Mesendoderm (in vitro differentiated cells): ENCODE data around the gene KLHL25.

ENCODE experiments used
- DNase-seq: peaks from one replicate; pipeline ENCODE4 v3.0.0; 2013
- H2AK5ac ChIP-seq: 2 replicates; pipeline ENCODE4 v1.6.1; 2013; ENCODE audit warnings: low read length, inconsistent platforms
- H2BK120ac ChIP-seq: 2 replicates; pipeline ENCODE4 v1.6.1; 2013; ENCODE audit warnings: low read depth, mild to moderate bottlenecking, low read length, moderate library complexity, mixed read lengths
- H2BK15ac ChIP-seq: replicated peaks from 2 replicates; pipeline ENCODE4 v1.6.1; 2013; ENCODE audit warnings: low read depth, mild to moderate bottlenecking, moderate library complexity
- H2BK5ac ChIP-seq: 2 replicates; pipeline ENCODE4 v1.6.1; 2013; ENCODE audit warnings: low read length, inconsistent platforms
- H3K18ac ChIP-seq: 2 replicates; pipeline ENCODE4 v1.6.1; 2013; ENCODE audit warnings: mild to moderate bottlenecking, low read length, mixed read lengths
- H3K23ac ChIP-seq: one replicate; pipeline ENCODE4 v1.6.1; 2013; ENCODE audit warnings: low read length
- H3K27ac ChIP-seq: 2 replicates; pipeline ENCODE4 v1.5.1; 2013; ENCODE audit warnings: low read depth, mild to moderate bottlenecking, inconsistent platforms, low read length, moderate library complexity
- H3K27me3 ChIP-seq: 2 replicates; pipeline ENCODE4 v1.6.1; 2013; ENCODE audit warnings: low read length, control low read depth, mild to moderate bottlenecking, inconsistent platforms; ENCODE audit not compliant: insufficient read depth, poor library complexity
- H3K36me3 ChIP-seq: 2 replicates; pipeline ENCODE4 v1.6.1; 2013; ENCODE audit warnings: low read length, inconsistent platforms; ENCODE audit not compliant: control insufficient read depth, insufficient read depth
- H3K4ac ChIP-seq: one replicate; pipeline ENCODE4 v1.6.1; 2013; ENCODE audit warnings: low read depth, mild to moderate bottlenecking, low read length, moderate library complexity
- H3K4me1 ChIP-seq: 2 replicates; pipeline ENCODE4 v1.6.1; 2013; ENCODE audit warnings: low read depth, low read length, inconsistent platforms; ENCODE audit not compliant: control insufficient read depth
- H3K4me2 ChIP-seq: 2 replicates; pipeline ENCODE4 v1.6.1; 2013; ENCODE audit warnings: low read length
- H3K4me3 ChIP-seq: 2 replicates; pipeline ENCODE4 v1.5.1; 2013; ENCODE audit warnings: mild to moderate bottlenecking, low read length
- H3K56ac ChIP-seq: one replicate; pipeline ENCODE4 v1.6.1; 2013; ENCODE audit warnings: low read length
- H3K79me1 ChIP-seq: 2 replicates; pipeline ENCODE4 v1.6.1; 2013; ENCODE audit warnings: low read length, inconsistent platforms
- H3K79me2 ChIP-seq: 2 replicates; pipeline ENCODE4 v1.6.1; 2013; ENCODE audit warnings: mild to moderate bottlenecking, low read length; ENCODE audit not compliant: control insufficient read depth, insufficient read depth
- H3K9ac ChIP-seq: 2 replicates; pipeline ENCODE4 v1.6.1; 2013; ENCODE audit warnings: low read length, inconsistent platforms
- H4K5ac ChIP-seq: one replicate; pipeline ENCODE4 v1.6.1; 2013; ENCODE audit warnings: low read length
- H4K8ac ChIP-seq: one replicate; pipeline ENCODE4 v1.6.1; 2013; ENCODE audit warnings: low read depth, mild to moderate bottlenecking, control low read depth, low read length, moderate library complexity
- WGBS: extraction: QIAGEN DNeasy Blood & Tissue Kit; methylation state at CpG from one replicate; pipeline ENCODE4 v1.1.7; 2013; ENCODE audit warnings: low lambda C conversion rate, missing lambda C conversion rate; ENCODE audit not compliant: insufficient coverage; ENCODE audit errors: extremely low coverage; 5-methylcytosine and 5-hydroxymethylcytosine counted together

Gene KLHL25

GRCh38 chr15:85762039-85762755, 32.5 kb downstream of the KLHL25 start:
- Histone ChIP-seq H3K4me1 (no peaks in the 10 kb centered on the region), H3K4me2 (no peak overlapping the region), H2BK120ac (no peak overlapping the region), H3K79me1 (peaks cover 8% of the 10 kb centered on the region), H2BK15ac (no peak overlapping the region), H3K4me3 (no peak overlapping the region), H3K9ac (no peak overlapping the region), H3K36me3 (no peaks in the 10 kb centered on the region), H4K5ac (no peak overlapping the region), H3K4ac (no peak overlapping the region), H3K23ac (no peak overlapping the region), H4K8ac (no peak overlapping the region), H3K27ac (no peak overlapping the region), H2BK5ac (no peak overlapping the region), H3K56ac (no peak overlapping the region), H3K27me3 (no peaks in the 10 kb centered on the region), H3K79me2 (peaks cover 3% of the 10 kb centered on the region), H2AK5ac (no peak overlapping the region), H3K18ac (no peak overlapping the region)
- DNase-seq = no peak
- WGBS = no CpG with 5 or more reads among the region's 15 CpGs

GRCh38 chr15:85761635-85762034, 33.1 kb downstream of the KLHL25 start:
- no peaks in the 10 kb centered on the region for H3K36me3 ChIP-seq
- H3K79me1 ChIP-seq = peaks cover 7% of the 10 kb centered on the region
- DNase-seq = no peak
- no peak overlapping the region for H3K18ac ChIP-seq
- H3K27me3 ChIP-seq = no peaks in the 10 kb centered on the region
- H2AK5ac ChIP-seq = no peak overlapping the region
- no peak overlapping the region for H3K9ac ChIP-seq
- H3K23ac ChIP-seq = no peak overlapping the region
- no peak overlapping the region for H2BK120ac ChIP-seq
- no peaks in the 10 kb centered on the region for H3K4me1 ChIP-seq
- H4K8ac ChIP-seq = no peak overlapping the region
- H3K27ac ChIP-seq = no peak overlapping the region
- no peak overlapping the region for H3K56ac ChIP-seq
- peaks cover 3% of the 10 kb centered on the region for H3K79me2 ChIP-seq
- no peak overlapping the region for H4K5ac ChIP-seq
- H2BK15ac ChIP-seq = no peak overlapping the region
- no peak overlapping the region for H3K4me3 ChIP-seq
- H3K4me2 ChIP-seq = no peak overlapping the region
- WGBS = no CpG with 5 or more reads among the region's 9 CpGs
- H2BK5ac ChIP-seq = no peak overlapping the region
- no peak overlapping the region for H3K4ac ChIP-seq

- no peak overlapping the region for H3K4me3 ChIP-seq
- H4K5ac ChIP-seq = no peak overlapping the region
- no peaks in the 10 kb centered on the region for H3K36me3 ChIP-seq
- no peak overlapping the region for H2BK15ac ChIP-seq
- WGBS = no CpG with 5 or more reads among the region's 28 CpGs
- no peak overlapping the region for H3K18ac ChIP-seq
- no peak for DNase-seq
- no peaks in the 10 kb centered on the region for H3K27me3 ChIP-seq
- H2BK120ac ChIP-seq = no peak overlapping the region
- no peak overlapping the region for H3K23ac ChIP-seq
- peaks cover 3% of the 10 kb centered on the region for H3K79me2 ChIP-seq
- no peak overlapping the region for H3K9ac ChIP-seq
- H3K4me2 ChIP-seq = no peak overlapping the region
- no peak overlapping the region for H2AK5ac ChIP-seq
- H3K27ac ChIP-seq = no peak overlapping the region
- no peak overlapping the region for H3K4ac ChIP-seq
- no peak overlapping the region for H2BK5ac ChIP-seq
- H3K56ac ChIP-seq = no peak overlapping the region
- no peak overlapping the region for H4K8ac ChIP-seq
- H3K79me1 ChIP-seq = peaks cover 7% of the 10 kb centered on the region
- no peaks in the 10 kb centered on the region for H3K4me1 ChIP-seq
Measured at GRCh38 chr15:85760531-85761371, 34.0 kb downstream of the KLHL25 start.

- Histone ChIP-seq H3K36me3 (no peaks in the 10 kb centered on the region), H3K27ac (no peak overlapping the region), H3K4me2 (no peak overlapping the region), H3K4me3 (no peak overlapping the region), H2BK120ac (no peak overlapping the region), H3K4ac (no peak overlapping the region), H3K79me1 (peaks cover 7% of the 10 kb centered on the region), H3K4me1 (no peaks in the 10 kb centered on the region), H3K18ac (no peak overlapping the region), H3K56ac (no peak overlapping the region), H3K27me3 (no peaks in the 10 kb centered on the region), H4K8ac (no peak overlapping the region), H3K9ac (no peak overlapping the region), H4K5ac (no peak overlapping the region), H3K23ac (no peak overlapping the region), H3K79me2 (peaks cover 3% of the 10 kb centered on the region), H2BK15ac (no peak overlapping the region), H2AK5ac (no peak overlapping the region), H2BK5ac (no peak overlapping the region)
- no CpG with 5 or more reads among the region's 6 CpGs for WGBS
- no peak for DNase-seq
Measured at GRCh38 chr15:85760049-85760448, 34.7 kb downstream of the KLHL25 start.

GRCh38 chr15:85759376-85759775, 35.3 kb downstream of the KLHL25 start:
- Histone ChIP-seq H3K4ac (no peak overlapping the region), H2BK5ac (no peak overlapping the region), H4K5ac (no peak overlapping the region), H3K36me3 (no peaks in the 10 kb centered on the region), H2BK120ac (no peak overlapping the region), H2AK5ac (no peak overlapping the region), H3K4me3 (no peak overlapping the region), H3K9ac (no peak overlapping the region), H3K79me2 (no peaks in the 10 kb centered on the region), H4K8ac (no peak overlapping the region), H3K4me1 (no peaks in the 10 kb centered on the region), H3K18ac (no peak overlapping the region), H3K79me1 (peaks cover 2% of the 10 kb centered on the region), H3K56ac (no peak overlapping the region), H3K27ac (no peak overlapping the region), H2BK15ac (no peak overlapping the region), H3K27me3 (no peaks in the 10 kb centered on the region), H3K23ac (no peak overlapping the region), H3K4me2 (no peak overlapping the region)
- WGBS = no CpG with 5 or more reads among the region's 13 CpGs
- no peak for DNase-seq
